ENCODE results near the gene PRKCH. TPM values are rescaled to one million over a fixed set of nuclear protein-coding genes. Genes with fewer than 3 reads are reported as not detected.

The PRKCH gene
- total RNA-seq, 1 experiment from 2014 or later, result 6.8 TPM

DNA sequence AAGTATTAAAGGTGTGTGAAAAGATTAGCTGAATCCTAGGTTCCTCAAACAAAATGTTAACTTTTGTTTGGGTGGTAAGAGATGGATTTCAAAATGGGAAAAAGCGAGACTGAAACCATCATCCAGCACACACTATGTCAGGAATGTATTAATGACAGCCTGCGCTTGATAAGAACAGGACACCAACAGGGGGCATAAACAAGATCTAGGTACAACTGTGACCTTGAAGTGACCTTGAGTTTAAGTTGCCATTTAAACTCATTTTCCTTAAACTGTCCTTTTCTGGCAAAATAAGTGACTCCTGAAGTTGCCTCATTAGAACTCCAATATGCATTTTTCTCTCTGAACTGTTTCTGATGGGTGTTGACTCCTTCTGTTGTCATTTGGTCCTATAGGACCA is 17.1 kb downstream of the PRKCH start:
- Histone ChIP-seq H3K9me3 (replicated peaks) (no peaks in the 10 kb centered on the region), H3K4me1 (no peaks in the 10 kb centered on the region), H3K27ac (no peak overlapping the region)

GRCh38 chr14:61341275-61342206 is 20.2 kb downstream of the PRKCH start:
- Histone ChIP-seq H3K27me3 (no peaks in the 10 kb centered on the region), H3K36me3 (no peaks in the 10 kb centered on the region), H3K4me1 (no peaks in the 10 kb centered on the region), H3K9me3 (replicated peaks) (no peaks in the 10 kb centered on the region), H3K4me3 (no peak overlapping the region), H3K27ac (no peak overlapping the region)
- no peak for DNase-seq

More for the DNA sequence above, 17.1 kb downstream of the PRKCH start:
- Histone ChIP-seq H3K27me3 (no peaks in the 10 kb centered on the region), H3K4me3 (no peak overlapping the region), H3K36me3 (no peaks in the 10 kb centered on the region)
- DNase-seq, result no peak

DNA sequence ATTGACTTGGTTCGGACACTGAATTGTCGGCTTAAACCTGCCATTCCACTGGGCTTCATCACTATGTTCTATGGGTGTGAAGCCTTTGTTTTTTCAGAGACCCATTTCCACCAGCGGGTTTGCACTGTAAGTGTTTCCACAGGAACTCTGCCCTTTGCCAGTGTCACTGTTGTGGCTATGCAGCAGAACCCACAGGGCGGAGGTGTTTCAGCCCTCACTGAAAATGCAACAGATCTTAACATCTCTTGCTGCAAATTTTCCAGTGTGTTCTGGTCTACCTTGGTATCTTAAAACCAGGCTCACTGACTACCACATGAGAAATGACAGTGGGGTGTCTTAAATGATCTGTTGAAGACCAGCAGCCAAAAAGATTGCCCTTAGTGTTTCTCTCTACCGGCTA is 21.1 kb downstream of the PRKCH start:
- H3K27me3 ChIP-seq, result no peaks in the 10 kb centered on the region
- H3K4me1 ChIP-seq, result no peaks in the 10 kb centered on the region
- H3K27ac ChIP-seq, result no peak overlapping the region
- no peak for DNase-seq
- H3K4me3 ChIP-seq, result no peak overlapping the region
- no peaks in the 10 kb centered on the region for H3K9me3 ChIP-seq (replicated peaks)
- no peaks in the 10 kb centered on the region for H3K36me3 ChIP-seq

- Histone ChIP-seq H3K9me3 (replicated peaks) (no peaks in the 10 kb centered on the region), H3K4me1 (no peaks in the 10 kb centered on the region), H3K4me3 (no peak overlapping the region), H3K36me3 (no peaks in the 10 kb centered on the region), H3K27me3 (no peaks in the 10 kb centered on the region), H3K27ac (no peak overlapping the region)
- DNase-seq, result no peak
Observed at GRCh38 chr14:61342932-61343331, 21.6 kb downstream of the PRKCH start.

GRCh38 chr14:61343471-61343870 is 22.1 kb downstream of the PRKCH start:
- Histone ChIP-seq H3K4me1 (no peaks in the 10 kb centered on the region), H3K4me3 (no peak overlapping the region), H3K36me3 (no peaks in the 10 kb centered on the region), H3K27me3 (no peaks in the 10 kb centered on the region), H3K27ac (no peak overlapping the region), H3K9me3 (replicated peaks) (no peaks in the 10 kb centered on the region)
- DNase-seq, result no peak

GRCh38 chr14:61343991-61344405 is 22.6 kb downstream of the PRKCH start:
- Histone ChIP-seq H3K27me3 (no peaks in the 10 kb centered on the region), H3K4me1 (no peaks in the 10 kb centered on the region)

GRCh38 chr14:61344437-61345150 is 23.2 kb downstream of the PRKCH start:
- Histone ChIP-seq H3K36me3 (no peaks in the 10 kb centered on the region), H3K27ac (no peak overlapping the region), H3K27me3 (no peaks in the 10 kb centered on the region), H3K4me3 (no peak overlapping the region), H3K4me1 (no peaks in the 10 kb centered on the region), H3K9me3 (replicated peaks) (no peaks in the 10 kb centered on the region)
- no peak for DNase-seq

More at GRCh38 chr14:61343991-61344405, 22.6 kb downstream of the PRKCH start:
- H3K27ac ChIP-seq, result no peak overlapping the region
- no peaks in the 10 kb centered on the region for H3K9me3 ChIP-seq (replicated peaks)
- no peak overlapping the region for H3K4me3 ChIP-seq
- no peaks in the 10 kb centered on the region for H3K36me3 ChIP-seq
- no peak for DNase-seq

DNA sequence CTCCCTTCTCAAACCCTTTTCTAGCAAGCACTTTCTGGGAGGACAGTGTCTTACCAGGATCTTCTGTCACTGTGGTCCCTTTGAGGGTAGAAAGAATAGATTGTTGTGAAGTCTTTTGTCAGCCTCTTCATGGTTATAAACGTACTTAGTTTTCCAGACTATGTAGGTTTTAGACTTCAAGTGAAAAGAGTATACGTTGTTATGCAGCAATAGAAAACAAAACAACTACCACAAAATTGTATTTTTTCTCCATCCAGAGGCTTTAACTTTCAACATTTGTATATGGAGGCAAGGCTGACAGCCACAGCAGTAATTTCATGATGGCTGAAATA is 23.7 kb downstream of the PRKCH start:
- no peaks in the 10 kb centered on the region for H3K27me3 ChIP-seq
- no peaks in the 10 kb centered on the region for H3K4me1 ChIP-seq
- H3K4me3 ChIP-seq, result no peak overlapping the region
- H3K36me3 ChIP-seq, result no peaks in the 10 kb centered on the region
- H3K9me3 ChIP-seq (replicated peaks), result no peaks in the 10 kb centered on the region
- no peak for DNase-seq
- H3K27ac ChIP-seq, result no peak overlapping the region

DNA sequence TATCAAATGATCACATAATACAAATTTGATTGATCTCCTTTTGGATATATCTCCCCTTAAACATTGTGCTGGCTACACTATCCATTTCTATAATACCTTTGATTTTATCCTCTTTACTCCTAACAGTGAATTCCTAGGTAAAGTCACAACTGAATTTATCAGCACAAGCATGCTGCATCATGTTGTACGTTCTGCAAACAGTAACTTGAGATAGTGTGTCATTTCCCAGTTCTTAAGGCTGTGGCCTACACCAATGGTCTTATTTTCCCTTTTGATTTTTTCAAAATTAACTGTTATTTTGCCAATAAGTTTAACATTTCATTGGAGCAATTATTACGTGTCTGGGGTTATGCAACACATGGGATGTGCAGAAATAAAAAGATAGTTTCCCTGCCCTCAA is 24.8 kb downstream of the PRKCH start:
- Histone ChIP-seq H3K4me1 (no peaks in the 10 kb centered on the region), H3K27ac (no peak overlapping the region), H3K27me3 (no peaks in the 10 kb centered on the region), H3K9me3 (replicated peaks) (no peaks in the 10 kb centered on the region), H3K4me3 (no peak overlapping the region), H3K36me3 (no peaks in the 10 kb centered on the region)
- DNase-seq, result no peak

DNA sequence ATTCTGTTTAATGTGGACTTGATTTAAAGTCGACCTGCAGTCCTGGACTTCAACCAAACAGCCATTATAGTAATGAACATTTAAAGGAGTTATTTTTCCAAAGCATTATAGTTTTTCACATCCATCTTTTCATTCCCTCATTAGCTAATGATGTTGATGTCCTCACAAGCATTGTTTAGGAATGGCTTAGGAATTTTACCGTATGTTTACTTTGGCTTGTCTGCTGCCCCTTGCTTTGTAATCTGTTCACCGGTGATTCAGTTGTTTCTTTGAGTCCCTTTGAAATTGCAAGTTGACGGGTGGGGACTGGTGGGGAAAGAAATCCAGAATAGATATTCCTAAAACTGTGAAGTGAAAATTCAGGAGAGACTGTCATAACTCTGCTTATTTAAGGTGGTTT is 25.4 kb downstream of the PRKCH start:
- no peak for DNase-seq
- no peak overlapping the region for H3K27ac ChIP-seq
- H3K9me3 ChIP-seq (replicated peaks), result no peaks in the 10 kb centered on the region
- H3K4me3 ChIP-seq, result no peak overlapping the region
- H3K4me1 ChIP-seq, result no peaks in the 10 kb centered on the region
- H3K36me3 ChIP-seq, result no peaks in the 10 kb centered on the region
- H3K27me3 ChIP-seq, result no peaks in the 10 kb centered on the region

DNA sequence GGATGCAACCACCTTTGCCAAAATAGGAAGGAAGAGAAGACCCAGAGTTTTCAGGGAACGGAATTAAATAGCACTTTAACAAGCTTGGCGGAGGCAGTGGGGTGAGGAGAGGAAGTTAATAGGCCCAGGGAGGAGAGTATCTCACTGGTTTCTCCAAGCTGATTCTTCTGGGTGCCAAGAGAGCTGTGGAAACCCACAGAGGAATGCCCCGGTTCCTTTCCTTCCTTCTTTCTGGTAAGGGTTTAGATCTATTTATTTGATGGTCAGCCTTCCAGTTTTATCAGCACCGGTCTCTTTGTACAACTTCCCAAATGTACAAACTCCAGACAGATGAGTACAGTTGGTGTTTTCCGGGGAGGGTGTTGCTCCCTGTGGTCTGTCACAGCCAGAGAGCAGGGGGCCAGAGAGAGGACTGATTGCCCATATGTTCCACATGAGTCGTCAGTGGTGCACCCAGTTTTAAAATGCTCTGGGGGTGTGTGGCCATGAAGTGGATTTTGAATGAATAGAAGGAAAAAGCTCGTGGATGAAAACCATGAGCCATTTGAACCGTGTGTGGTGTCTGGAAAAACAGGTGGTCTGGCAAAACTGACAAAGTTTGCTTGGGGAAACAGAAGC is 26.6 kb downstream of the PRKCH start:
- Histone ChIP-seq H3K4me3 (no peak overlapping the region), H3K36me3 (no peaks in the 10 kb centered on the region), H3K27ac (no peak overlapping the region), H3K27me3 (no peaks in the 10 kb centered on the region), H3K4me1 (no peaks in the 10 kb centered on the region), H3K9me3 (replicated peaks) (no peaks in the 10 kb centered on the region)
- no peak for DNase-seq

DNA sequence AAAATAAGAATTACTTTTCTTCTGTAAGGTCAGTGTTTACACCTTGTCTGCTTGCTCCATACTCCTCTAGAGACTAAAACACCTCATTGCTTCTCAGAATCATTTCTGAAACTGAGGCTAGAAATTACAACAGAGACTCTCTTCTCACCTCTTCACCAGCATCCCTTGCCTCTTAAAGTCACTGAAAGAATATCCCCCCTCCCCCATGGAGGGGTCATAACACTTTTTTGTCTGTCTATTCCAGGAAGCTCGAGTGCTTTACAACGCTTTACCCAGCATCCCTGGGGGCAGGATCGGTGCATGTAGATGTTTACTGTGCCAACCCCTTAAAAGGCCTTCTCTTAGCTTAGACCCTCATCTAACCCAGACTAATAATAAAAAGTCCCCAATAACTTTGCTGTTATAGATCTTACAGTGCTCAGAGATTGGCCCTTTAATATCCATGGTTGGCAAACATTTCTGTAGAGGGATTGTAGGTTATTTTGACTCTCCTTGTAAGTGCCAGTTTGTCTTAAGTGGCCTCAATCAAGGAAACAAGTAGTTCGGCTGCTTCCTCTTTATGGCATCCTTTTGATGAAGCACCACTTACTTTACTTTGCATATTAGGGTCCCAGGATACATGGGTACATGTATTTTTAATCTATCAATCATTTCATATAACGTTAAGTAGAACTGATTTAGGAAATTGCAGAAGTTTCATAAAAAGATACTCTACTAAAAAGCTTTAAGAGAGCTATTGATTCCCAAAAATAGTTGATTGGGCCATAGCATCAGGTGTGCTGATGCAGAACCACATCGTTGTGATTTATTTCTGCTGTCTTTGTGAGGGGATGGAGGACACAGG is 29.3 kb downstream of the PRKCH start:
- Histone ChIP-seq H3K4me3 (no peak overlapping the region), H3K36me3 (no peaks in the 10 kb centered on the region), H3K9me3 (replicated peaks) (no peaks in the 10 kb centered on the region), H3K4me1 (no peaks in the 10 kb centered on the region), H3K27me3 (no peaks in the 10 kb centered on the region; the same call in 1 of the 2 replicates), H3K27ac (no peak overlapping the region)
- no peak for DNase-seq

DNA sequence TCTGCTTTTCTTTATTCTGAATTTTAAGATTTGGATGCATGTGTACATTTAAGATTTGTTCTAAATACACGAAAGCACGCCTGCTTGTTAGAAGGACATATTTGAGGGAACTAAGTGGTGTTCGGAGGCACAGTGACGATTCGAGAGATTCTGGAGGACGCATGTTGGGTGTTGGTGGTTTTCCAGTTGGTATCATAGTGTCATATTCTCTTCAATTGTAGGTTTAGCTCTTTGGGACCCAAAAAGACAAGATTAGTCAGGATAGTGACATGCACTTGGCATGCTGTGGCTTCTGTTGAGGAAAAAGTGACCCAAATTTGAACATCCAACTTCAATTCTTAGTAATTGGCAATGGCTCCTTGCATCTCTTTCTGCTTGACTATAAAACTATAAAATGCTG is 30.1 kb downstream of the PRKCH start:
- H3K27ac ChIP-seq, result no peak overlapping the region
- H3K4me1 ChIP-seq, result no peaks in the 10 kb centered on the region
- no peaks in the 10 kb centered on the region for H3K36me3 ChIP-seq
- no peaks in the 10 kb centered on the region; the same call in 1 of the 2 replicates for H3K27me3 ChIP-seq
- H3K4me3 ChIP-seq, result no peak overlapping the region
- DNase-seq, result no peak
- H3K9me3 ChIP-seq (replicated peaks), result no peaks in the 10 kb centered on the region

- H3K4me3 ChIP-seq, result no peak overlapping the region
- DNase-seq, result no peak
- no peak overlapping the region for H3K27ac ChIP-seq
- H3K9me3 ChIP-seq (replicated peaks), result no peaks in the 10 kb centered on the region
- no peaks in the 10 kb centered on the region; the same call in 1 of the 2 replicates for H3K27me3 ChIP-seq
- H3K36me3 ChIP-seq, result no peaks in the 10 kb centered on the region
- H3K4me1 ChIP-seq, result no peaks in the 10 kb centered on the region
Observed at GRCh38 chr14:61355892-61356325, 34.5 kb downstream of the PRKCH start.

Data from SJCRH30 (cell line).